ENCODE measurements around the gene MINDY4.

The MINDY4 gene

DNA sequence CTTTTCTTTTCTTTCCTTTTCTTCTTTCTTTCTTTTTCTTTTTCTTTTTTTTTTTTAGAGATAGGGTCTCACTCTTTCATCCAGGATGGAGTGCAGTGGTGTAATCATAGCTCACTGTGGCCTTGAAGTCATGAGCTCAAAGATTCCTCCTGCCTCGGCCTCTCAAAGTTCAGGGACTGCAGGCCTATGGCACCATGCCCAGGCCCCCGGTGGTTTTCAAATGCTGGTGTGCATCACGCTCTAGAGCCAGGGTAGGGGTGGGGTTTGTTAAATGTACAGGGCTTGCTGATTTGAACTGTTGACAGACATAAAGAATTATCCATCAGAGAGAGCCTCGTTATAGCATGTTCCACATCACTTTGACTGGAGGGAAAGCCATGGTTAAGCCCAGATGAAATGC, 5.8 kb downstream of the MINDY4 start:
- no peak for DNase-seq

DNA sequence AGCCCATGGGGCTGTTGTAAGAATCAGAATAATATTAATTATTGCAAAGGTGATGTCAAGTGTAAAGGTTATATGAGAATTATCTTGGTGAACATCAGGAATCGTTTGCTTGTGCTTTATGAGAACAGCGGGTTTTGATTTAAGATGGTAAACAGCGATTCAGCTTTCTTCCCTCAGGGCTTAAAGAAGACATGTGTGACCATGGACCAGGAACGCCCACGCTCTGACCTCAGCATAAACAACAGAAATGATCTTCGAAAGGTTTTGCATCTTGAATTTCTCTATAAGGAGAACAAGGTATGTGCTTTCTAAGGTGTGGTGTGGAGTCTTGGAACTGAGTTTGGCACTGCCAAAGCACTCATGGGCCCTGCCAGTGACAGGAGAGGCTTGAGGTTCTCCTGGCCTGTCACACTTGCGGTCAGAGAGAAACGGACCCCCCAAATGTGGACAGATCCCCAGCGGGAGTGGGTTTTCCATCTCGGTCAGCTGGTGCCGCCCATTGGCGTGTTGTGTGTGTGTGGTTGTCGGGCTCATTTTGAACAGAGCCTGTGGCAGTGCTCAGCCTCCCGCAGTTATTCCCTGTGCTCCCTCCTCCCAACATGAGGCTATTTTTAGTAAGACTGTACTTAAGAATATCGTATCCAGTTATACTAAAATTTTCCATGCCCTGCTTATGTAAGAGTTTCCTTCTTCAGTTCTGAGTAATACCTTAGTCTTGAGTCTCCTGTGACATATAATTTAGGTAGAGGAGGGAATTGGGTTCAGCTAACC, 7.2 kb downstream of the MINDY4 start:
- DNase-seq = no peak

DNA sequence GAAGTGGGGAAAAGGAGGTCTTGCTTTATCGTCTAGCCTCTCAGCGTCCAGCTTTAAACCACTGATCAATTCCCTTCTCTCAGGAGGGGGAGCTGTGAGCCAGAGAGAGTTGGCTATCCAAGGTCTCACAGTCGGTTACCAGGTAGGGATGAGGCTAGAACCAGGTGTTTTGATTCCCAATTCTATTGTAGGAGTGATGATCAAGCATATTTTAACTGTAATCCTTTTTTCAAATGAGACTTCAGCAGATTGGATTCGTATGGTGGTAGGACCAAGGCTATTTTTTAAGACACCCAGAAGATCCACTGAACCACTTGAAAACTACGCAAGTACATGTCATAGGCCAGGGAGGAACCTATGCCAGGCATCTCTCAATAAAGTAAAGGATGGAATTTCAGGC, 8.4 kb downstream of the MINDY4 start:
- no peak for DNase-seq

DNA sequence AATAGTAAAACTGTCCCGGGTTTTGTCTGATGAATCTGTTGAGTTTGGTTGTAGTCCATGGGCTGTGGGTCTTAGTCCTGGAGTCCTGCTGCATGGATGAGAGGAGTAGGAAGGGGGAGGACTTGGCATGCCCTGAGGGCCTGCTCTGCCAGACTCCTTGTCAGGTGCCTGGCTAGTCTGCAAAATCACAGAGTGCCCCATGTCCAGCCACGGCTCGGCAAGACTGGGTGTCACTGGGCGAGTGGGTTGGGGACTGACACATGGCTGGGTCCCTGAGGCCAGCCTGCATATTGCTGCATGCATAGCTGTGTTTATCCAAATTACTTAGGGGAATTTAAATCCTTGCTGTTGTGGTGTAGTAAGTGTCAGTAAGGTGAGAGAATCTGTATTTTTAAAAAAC, 9.7 kb downstream of the MINDY4 start:
- DNase-seq = no peak

DNA sequence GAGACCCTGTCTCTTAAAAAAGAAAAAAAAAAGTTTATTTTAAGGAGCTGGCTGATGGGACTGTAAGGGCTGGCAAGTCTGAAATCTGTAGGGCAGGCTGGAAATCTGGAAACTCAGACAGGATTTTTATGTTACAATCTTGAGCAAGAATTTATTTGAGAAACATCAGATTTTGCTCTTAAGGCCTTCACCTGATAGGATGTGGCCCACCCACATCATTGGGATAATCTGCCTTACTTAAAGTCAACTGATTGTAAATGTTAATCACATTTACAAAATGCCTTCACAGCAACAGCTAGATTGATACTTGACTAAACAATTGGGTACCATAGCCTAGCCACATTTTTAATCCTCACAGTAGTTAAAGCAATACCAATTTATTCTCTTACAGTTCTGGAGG, 11.5 kb downstream of the MINDY4 start:
- DNase-seq = no peak

DNA sequence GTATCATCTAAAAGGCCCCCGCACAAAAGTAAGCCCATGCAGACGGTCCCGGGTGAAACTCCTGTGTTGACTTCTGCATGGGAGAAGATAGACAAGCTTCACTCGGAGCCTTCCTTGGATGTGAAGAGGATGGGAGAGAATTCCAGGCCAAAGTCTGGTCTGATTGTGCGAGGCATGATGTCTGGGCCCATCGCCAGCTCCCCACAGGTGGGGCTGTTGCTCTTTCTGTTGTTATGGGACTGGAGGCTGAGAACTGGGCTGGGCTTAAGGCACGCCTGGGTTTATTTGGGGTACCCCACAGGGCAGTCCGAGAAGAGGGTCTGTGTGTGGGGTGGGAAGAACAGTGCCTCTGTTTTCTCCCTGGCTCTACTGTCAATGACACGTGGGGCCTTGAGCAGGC, 14.6 kb downstream of the MINDY4 start:
- DNase-seq = no peak

DNA sequence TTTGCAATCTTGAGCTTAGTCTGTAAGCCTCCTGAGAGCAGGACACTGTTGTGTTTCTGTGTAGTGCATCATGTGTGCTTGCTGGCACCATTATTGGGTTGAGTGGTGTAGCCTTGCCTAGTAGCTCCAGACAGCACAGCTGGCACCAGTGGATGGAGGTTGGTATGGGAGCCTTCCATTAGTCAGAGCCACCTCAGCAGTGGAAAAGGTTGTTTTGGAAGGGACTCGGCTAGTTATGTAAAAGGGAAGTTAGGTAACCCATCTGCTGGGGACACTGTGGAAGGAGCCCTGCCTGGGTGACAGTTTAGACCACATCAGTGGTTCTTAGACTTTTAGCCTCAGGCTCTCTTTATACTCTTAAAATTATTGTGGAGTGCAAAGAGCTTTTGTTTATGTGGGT, 16.3 kb downstream of the MINDY4 start:
- no peak for DNase-seq

DNA sequence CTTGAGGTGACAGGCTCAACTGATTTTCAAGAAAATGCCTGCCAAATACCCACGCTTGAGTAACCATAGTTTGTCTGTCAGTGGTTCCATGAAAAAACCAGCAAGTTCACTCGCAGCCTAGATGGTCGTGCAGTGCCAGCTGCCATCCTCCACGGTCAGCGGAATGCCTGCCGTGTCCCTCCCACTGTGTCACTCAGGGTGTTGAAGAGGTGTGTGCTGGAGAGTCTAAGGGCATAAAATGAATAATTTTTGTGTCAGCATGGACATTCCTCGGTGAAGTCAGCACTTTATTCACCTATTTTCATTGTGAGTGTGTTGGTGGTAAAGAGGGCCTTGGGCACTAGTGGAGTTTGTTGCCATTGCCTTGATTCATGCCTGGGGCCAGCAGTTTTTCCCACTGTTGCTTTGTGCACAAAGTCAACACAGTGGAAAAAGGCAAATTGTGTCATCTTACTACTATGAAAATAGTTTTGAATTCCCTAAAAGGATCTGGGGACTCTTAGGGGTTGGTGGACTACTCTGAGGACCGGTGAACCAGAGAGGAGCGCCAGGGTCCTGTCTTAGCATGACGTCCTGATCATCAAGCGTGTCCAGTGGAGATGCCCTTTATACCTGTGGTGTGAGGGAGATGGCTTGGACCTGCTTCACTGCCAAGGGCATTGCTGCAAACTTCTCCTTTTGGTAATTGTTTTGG, 17.6 kb downstream of the MINDY4 start:
- no peak for DNase-seq

DNA sequence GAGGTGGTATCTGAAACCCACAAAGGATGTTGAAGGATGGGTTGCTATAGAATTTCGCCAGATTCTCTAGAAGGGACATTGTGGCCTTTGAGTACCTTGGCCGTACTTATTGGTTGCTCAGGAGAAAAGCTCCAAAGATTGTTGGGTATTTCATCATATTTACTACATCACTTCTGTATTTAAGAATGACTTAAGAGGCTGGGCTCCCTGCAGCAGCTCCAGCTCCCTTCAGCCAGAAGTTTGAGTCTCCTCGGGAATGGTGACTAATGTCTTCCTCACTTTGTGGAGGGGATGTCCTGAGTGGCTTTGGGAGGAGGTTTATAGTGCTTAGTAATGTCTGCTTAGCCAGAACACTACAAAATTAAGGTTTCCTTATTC, 18.1 kb downstream of the MINDY4 start:
- no peak for DNase-seq

DNA sequence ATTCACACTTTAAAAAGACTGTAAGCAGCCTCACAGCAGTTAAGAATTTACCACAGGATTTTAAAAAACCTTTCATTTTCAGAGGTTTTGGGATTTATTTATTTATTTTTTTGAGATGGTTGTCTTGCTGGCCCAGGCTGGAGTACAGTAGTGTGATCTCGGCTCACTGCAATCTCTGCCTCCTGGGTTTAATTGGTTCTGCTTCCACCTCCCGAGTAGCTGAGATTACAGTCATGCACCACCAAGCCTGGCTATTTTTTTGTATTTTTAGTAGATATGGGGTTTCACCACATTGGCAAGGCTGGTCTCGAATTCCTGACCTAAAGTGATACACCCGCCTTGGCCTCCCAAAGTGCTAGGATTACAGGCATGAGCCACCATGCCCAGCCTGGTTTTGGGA, 19.1 kb downstream of the MINDY4 start:
- DNase-seq = no peak

DNA sequence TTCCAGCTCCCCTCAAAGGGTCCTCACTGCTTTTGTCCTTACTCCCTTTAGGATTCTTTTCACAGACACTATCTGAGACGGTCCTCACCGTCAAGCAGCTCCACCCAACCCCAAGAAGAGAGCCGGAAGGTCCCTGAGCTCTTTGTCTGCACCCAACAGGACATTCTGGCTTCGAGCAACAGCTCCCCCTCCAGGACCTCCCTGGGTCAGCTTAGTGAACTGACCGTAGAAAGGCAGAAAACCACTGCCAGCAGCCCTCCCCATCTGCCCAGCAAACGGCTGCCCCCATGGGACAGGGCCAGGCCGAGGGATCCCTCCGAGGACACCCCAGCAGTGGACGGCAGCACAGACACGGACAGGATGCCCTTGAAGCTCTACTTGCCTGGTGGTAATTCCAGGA, 19.9 kb downstream of the MINDY4 start:
- no peak for DNase-seq

DNA sequence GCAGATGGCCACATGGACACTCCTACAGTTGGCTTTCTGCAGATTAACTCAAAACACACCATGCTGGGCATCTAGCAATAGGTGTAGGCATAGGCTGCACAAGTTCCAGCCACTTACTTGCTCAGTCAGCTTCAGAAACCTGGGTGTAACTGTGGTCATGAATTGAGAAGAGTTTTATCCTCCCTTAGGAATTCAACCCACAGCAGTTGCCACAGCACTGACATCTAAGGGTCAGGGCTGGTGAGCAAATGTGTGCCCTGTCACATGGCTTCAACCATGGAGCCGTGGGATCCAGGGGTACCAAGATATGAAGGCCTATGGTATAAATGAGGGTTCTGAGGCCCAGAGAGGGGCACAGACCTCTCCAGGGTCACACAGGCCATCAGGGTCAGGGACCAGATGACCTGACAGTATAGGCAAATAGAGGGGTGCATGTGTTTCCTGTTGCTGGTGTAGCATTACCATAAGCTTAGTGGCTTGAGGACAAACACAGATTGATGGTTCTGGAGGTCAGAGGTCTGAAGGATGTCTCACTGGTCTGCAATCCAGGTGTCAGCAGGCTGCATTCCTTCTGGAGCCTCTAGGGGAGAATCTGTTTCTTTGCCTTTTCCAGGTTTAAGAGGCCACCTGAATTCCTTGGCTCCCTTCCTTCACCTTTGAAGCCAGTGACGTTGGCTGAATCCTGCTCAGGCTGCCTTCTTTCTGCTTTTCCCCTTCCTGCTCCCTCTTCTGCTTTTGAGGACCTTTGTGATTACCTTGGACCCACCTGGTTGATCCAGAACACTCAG, 24.1 kb downstream of the MINDY4 start:
- DNase-seq = no peak

DNA sequence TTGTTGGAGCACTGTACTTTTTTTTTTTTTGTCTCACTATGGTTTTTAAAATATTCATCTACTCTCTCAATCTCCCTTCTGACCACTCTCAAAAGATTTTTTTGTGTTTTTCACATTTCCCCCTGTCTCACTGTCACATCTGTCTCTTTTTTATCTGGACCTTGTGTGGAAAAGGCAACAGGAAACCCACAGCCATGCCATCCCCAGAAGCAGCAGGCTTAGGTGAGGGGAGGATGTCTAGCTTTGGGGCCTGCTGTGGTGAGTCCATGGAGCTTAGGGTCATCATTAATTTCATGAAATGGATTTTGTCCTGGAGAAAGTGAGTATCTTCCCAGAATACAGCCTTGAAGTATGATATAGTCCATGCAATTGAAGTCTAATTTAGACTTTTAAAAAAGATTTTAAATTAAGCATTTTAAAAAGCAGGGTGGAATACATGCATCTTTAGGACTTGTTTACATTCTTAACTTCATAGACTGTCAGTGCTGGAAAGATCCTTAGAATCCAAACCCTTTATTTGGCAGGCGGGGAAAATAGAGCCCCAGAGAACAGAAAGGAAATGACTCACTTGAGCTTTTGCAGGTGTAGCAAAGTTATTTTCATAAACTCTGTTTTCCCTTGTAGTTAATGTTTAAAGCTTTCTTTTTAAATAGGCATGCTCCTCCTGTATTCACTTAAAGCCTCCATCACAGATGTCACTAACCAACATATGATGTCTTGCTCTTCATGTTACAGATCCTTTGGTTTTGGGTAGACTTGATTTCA, 25.1 kb downstream of the MINDY4 start:
- DNase-seq = no peak

DNA sequence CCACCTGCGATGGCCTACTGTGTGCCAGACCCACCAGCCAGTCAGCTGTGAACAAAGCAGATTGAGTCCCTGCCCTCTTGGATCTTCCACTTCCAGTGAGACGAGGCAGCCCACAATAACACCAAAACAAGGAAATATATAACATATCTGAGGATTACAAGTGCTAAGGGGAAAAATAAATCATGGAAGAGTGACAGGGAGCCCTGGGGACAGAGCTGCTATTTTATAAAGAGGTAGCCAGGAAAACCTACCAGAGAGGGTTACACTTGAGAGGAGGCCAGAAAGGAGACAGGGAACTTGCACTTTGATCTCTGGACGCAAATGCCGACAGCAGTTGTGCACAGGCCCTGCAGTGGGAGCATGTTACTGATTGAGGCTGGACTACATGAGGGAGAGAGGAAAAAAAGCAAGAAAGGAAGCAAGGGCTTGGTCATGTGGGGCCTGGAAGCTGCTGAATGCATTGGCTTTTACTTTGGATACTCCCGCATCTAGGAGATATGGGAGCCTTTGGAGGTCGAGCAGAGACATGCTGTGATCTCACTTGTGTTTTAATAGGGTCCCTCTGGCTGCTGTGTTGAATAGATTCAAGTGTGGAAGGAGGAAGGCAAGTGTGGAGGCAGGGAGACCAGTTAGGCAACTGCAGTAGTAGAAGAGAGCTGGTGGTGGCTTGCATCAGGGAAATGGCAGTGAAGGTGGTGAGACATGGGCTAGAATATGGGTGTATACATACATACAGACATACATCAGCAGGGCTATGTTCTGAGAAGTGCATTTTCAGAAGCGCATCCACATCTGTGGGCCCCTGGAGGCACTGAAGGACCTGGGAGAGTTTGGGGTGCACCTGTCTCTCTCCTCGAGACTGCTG, 26.2 kb downstream of the MINDY4 start:
- DNase-seq = no peak

DNA sequence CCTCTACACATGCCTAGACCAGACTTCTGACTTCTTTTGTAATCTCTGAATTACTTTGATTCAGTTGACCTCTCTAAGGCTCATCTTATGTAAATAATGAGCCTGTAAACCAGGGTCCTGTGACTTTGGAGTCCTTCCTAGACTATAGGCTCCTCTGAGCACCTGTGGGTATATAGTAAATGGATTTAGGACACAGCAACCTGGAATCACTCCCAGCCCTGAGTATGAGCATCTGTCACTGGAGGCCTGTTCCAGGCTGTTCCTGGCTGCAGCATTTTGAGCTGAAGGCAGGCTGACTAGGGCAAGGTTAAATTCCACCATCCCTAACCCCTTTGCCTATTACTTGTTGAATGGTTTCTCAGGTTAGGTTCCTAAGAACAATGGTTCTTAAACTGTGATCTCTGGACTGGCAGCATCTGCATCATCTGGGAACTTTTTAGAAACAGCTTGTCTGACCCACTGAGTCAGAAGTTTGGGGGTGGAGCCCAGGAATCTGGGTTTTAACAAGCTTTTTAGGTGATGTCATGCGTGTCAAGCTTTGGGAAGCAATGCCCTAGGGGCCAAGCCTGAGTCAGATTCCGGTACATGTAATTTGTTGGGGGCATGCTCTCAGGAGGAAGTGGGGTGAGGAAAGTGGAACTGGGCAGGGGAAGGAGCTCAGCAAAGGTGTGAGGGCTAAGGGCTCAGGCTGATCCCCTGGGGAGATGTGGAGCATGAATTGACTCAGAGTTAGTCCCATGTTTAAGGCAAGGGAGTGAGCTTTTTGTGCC, 28.2 kb downstream of the MINDY4 start:
- peak; percentile 36 for DNase-seq

DNA sequence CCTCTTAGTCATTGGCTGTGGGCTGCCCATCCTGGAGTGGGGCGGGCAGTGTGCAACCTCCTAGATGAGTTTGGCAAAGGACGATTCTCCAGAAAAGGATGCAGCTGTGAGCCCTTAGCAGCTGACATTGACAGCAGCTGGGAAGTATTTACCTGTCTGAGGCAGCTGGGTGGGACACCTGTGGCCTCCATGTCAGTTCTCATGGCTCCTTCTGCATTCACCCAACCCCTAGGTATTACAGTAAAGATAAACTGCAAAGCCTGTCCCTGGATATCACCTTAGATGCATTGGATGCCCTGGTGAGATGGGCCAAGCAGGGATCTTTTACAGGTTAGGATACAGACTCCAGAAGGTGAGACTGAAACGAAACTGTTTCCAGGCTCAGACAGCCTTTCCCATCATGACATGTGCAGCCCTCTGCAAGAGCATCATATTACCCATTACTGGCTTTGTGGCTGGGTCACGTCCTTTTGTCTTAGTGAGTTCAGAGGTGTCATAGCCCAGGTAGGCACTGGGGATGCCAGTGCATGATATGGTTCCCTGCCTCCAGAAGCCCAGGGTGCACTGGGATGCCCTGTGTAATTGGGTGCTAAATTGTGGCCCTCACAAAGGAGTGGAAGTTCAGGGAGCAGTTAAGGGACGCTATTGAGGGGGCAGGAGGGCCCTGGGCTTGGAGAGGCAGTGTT, 28.9 kb downstream of the MINDY4 start:
- DNase-seq = no peak

DNA sequence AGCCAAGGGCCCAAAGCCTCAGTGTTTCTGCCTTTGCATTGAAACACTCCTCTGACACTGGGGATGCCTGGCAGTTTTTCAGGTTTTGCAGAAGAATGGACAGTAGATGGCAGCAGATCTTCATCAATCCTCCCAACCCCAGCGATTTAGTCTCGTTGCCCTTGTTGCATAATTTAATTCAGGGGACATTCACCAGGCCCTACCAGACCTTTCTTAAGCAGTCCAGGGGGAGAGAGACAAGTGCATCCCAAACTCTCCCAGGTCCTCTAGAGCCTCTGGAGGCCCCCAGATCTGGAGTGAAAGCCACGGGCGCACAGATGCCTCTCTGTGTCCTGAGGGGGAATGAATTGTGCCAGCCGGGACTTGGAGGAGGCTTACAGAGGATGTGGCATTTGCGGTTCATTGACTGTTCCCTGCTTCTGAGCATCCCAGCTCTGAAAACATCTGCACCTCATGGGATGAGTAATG, 29.6 kb downstream of the MINDY4 start:
- peak; percentile 90 for DNase-seq

DNA sequence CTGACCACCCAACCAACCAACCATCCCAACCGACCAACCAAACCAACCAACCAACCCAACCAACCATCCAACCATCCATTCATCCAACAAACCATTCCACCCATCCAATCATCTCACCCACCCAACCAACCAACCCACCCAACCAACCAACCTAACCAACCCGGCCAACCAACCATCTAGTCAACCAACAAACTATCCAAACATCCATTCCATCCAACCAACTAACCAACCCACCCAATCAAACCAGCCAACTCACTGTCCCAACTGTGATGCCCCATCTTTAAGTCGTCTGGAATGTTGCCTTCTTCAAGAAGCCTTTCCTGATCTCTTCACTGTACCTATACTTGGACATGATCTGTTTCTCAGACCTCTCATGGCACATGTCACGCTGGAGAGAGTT, 31.6 kb downstream of the MINDY4 start:
- no peak for DNase-seq

DNA sequence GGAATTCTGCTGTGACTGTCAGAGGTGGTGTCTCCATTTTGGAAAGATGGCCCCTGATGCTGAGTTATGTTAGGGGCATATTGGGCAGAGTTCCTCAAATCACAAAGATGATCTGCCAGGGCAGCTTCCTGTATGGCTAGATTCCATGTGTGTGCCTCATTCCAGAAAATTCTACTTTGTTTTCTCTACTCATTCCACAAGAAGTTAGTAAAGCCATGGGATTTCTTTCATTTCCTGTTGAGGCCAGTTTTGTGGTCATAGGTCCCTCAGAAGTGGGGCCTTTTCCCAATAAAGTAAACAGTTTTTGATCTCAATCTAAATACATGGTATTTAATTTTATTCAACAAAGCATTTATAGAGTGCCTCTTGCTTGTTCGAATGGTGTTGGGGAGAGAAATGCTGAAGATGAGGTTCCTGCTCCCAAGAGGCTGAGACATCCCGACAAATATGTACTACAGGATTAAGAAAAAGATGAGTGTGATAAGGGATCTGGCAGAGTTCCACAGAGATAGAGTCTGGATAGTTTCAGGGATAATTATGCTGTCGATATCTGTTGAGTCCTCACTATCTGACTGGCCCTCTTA, 33.0 kb downstream of the MINDY4 start:
- DNase-seq = no peak

DNA sequence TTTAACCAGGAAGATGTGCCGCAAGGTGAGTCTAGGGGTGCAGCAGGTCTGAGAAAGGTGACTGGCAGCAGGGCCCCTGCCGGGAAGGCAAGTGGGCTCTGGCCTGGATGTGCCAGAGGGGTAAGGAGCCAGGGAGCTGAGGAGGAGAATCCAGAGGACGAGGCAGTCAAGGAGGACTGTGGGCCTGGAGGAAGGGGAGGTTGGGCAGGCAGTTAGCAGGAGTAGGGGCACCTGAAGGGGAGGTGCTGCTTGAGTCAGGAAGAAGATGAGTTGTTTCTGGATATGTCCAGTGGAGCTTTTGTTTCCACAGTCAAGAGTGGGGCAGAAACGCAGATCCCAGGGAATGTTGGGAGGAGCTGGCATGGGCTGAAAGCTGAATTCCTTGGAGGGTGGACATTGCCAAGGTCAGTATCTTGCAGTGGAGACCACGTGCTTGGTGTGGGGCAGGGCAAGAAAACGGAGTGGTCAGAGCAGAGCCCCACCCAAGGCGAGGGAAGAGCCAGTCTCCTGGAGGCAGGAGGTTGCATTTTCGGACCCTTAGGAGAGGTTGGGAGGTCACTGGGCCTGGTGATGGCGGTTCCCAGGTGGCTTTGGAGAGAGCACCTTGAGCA, 34.0 kb downstream of the MINDY4 start:
- no peak for DNase-seq

Measured in NCI-H1694 (cell line).